Measurements from ENCODE around the gene KAT7. TPM values are rescaled to one million over a fixed set of nuclear protein-coding genes. Genes with fewer than 3 reads are reported as not detected.
A peak's percentile ranks its signal among the peaks of the same experiment; 100 is the strongest.

KAT7 gene
- total RNA-seq, 1 experiment from 2014 or later, result 38.2 TPM

DNA sequence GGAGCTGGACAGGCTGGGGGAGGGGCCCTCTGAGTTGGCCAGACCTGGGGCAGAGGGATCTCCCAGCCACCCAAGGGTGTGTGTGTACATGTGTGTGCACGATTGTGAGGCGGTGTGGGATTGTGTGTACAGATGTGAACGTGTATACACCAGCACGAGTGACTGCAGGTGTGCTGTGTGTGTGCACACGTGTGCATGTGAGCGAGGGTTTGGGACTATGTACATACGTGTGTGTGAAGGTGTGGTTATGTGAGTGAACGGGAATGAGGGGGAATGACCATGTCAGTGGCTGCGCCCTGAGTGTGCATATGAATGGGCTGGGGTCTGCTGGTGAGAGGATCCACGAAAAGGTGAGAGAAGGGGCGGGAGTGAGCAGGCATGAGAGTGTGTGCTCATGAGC lies 81.8 kb downstream of the KAT7 start:
- no peak for DNase-seq (ENCODE audit: low read depth)

DNA sequence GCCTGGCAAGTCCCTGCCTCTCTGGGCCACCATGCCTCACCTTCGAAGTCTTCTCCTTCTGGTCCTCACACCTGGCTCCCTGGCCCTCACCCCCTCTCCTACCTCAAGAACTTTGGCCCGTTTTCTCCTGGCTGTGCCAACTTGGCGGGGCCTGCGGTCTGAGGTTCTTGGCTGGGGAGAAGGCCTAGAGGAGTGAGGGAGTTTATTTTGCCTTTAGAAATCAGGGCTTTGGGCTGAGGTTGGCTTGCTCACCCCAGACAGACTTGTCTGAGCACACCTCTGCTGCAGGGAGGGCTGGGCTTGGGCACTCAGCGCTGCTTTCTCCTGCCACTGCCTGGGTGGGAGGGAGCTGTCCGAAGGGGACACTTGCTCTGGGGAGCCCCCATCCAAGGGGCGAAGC lies 82.7 kb downstream of the KAT7 start:
- no peak for DNase-seq (ENCODE audit: low read depth)

DNA sequence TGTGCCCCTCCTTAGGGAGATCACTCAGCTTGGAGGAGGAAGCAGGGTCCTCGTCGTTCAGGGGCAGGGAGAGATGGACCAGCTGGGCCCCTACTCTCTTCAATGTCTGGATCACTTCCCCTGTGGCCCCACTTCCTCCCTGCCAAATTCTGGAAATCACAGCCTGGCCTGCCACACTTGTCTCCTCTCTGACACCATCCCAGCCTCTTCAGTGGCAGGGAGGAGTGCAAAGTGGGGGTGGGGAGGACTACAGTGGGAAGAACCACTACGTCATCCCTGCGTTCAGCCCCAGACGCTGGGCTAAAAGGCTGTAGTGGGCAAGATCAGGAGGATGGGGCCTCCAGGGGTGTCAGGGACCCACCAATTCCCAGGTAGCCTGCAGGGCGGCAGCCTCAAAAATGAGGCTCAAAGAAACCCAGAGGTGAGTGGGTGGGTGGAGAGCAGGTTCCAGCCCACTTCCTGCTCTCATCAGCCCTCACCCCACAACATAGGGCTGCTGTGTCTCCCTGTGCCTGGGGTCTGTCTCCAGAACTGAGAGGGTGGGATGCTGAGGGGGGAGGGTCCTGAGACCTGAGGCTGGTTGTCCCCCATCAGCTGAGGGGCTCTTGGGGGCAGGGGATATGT lies 84.4 kb downstream of the KAT7 start:
- DNase-seq (ENCODE audit: low read depth), result no peak

DNA sequence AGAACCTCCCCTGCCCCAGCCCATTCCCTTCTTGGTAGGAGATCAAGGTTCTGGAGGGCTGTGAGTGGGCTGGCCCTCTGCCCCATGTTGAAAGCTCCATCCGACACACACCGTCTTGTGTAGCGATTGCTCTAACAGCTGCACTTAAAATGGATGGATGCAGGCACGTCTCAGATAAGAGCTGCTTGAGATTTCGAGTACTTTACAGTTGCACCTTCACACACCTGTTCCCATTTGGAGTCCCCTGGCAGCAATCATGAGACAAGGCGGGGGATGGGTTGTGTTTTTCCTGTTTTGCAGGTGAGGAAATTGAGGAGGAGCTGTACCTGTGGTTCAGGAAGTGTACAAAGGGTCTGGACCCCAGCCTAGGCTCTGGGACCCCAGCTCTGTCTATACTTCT lies 85.0 kb downstream of the KAT7 start:
- no peak for DNase-seq (ENCODE audit: low read depth)

DNA sequence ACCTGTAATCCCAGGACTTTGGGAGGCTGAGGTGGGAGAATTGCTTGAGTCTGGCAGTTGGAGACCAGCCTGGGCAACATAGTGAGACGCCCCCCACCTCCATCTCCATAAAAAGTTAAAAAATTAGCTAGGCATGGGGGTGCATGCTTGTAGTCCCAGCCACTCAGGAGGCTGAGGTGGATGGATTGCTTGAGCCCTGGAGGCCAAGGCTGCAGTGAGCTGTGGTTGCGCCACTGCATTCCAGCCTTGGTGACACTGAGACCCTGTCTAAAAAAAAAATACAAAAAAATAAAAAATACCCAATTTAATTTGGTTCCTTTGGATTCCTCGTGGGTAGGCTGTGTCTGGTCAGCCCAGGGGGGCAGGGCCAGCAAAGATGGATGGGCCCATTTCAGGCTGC lies 85.4 kb downstream of the KAT7 start:
- DNase-seq (ENCODE audit: low read depth), result no peak

DNA sequence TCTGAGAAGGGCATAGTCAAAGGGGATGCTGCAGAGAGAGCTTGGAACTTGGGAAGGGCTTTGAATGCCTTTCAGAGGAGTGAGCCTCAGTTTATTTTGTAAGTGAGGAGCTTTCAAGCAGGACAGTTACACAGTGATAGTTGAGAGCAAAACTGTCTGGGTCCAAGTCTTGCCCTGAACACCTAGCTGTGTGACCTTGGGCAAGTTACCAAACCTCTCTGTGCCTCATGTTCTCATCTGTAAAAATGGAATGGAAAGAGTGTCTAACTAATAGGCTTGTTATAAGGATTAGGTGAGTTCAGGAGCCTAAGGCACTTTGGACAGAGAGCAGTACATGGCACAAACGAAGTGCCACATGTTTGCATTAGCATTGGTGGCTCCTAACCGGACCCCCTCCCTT lies 86.4 kb downstream of the KAT7 start:
- no peak for DNase-seq (ENCODE audit: low read depth)

DNA sequence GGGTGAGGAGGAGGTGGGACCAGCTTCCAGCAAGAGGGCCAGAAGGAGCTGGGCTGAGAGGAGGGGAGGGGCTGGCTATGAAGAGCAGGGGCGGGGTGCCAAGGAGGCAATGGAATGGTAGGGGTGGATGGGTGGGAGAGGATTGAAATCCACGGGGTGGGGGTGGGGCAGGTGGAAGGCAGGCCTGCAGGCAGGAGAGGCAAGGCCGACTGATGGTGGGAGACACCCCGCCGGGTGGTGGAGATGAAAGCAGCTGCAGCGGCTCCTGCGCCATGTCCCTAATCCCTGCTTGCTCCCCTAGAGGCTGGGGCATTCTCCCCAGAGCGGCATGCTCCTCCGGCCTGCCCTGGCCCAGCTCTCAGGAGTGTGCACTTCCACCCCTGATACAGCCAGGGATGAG lies 87.2 kb downstream of the KAT7 start:
- no peak for DNase-seq (ENCODE audit: low read depth)

DNA sequence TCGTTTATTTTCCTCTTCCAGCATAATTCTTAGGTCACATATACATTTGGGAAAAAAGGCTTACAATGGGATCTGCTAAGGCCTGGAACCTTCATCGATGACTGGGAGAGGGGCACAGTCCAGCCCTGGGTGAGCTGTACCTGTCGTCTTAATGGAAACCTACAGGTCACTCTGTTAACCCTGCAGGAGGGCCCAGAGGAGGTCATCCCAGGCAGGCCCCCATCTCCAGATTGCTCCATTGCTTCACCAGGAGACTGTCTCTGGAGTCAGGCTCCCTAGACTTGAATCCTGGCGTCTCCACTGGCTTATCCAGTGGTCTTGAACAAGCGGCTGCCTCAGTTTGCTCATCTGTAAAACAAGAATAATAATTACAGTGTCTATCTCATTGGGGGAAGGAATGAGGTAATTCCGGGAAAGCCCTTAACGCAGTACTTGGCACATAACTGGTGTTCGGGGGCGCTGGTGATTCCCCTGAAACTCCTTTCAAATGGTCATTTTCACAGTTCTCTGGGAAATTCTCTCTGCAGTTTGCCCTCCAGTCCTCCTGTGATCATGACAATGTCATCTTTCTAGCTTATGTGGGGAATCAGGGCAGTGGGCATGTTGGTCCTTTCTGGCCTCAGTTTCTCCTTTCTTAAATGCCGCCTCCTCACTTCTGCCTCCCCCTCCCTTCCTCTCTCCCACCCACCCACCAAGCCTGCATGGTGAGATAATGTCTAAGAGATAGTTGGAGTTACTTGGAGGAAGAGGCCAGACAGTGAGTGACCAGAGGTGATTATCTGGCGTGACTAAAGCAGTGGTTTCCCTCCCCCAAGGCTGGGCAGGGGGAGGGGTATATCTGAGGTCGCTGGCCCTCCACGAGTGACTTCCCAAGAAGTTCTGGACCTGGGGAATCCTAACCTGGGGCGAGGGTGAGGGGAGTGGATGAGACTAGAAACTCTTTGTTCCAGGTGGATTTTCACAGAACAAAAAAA lies 90.7 kb downstream of the KAT7 start:
- DNase-seq (ENCODE audit: low read depth), result no peak

DNA sequence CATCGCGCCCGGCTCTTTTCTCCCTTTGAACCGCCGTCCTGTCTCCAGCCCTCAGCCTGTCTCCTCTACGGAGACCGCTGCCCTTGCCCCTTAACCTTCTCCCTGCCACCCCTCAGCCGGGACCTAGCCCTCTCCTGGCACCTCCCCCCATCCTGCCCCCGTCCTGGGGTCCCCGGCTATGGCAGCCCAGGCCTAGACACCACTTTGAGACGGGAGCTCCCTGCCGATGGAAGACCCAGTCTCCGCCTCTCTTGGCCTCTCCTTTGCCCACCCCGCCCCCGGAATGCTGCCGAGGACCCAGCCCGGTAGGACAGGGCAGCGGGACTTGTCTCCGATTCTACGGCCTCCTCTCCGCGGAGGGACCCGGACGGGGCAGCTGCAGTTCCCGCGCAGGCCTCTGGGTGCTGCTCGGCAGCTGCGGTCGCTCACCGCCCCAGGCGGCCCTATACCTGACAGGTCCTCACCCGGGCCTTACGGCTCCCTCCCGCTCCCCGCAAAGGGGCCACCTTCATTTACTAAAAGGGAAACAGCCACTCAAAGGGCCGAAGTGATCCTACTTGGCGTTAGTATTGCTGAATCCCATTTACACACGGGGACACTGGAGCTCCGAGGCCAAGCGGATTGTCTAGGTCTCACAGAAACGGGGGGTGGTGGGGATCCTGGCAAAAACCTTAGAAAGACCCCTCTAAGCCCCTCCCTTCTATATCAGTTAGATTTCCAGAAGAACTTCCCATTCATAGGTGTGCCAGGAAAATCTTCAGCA lies 92.0 kb downstream of the KAT7 start:
- DNase-seq (ENCODE audit: low read depth), result peak; percentile 38

DNA sequence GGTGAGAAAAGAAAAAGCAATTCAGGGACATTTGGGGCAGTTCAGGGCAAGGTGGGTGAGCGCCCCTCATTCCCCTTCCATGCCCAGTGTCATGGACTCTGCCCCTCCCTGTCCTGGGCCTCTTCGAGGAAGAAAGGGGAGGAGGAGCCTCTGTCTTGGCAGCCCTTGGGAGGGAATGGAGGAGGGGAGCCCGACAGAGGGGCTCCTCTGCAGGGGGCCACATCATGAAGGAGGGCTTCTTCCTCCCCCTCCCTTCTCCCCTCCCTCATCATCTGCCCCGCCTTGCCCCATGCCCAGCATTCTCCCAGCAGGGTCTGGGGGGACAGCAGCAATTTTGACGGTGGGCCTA lies 92.5 kb downstream of the KAT7 start:
- DNase-seq (ENCODE audit: low read depth), result no peak

DNA sequence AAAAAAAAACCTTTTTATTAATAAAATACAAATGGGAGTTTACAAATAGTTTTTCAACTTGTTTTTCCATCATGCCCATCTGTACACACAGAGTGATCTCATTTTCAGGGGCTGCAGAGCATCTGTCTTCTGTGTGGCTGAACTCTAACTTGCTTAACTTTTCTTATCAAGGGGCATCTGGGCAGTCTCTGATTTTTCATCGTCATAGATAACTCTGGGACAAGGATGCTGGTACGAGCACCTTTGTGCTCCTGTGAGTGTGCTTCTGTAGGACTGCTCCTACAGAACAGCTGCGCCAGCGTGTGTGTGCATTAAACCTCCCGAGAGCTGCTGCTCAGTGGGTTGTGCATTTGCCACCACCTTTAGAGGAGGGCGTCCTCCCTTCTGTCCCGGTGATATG lies 94.0 kb downstream of the KAT7 start:
- DNase-seq (ENCODE audit: low read depth), result no peak

Other genes with a start within 250 kb of the KAT7 start
- gene NXPH3, start 212.8 kb upstream of the KAT7 start, total RNA-seq (2014; rRNA removed), result 0.06 and 0.19 TPM in 2 replicates
- gene SPOP, start 110.6 kb upstream of the KAT7 start, total RNA-seq (2014; rRNA removed), result 32.0 and 32.7 TPM in 2 replicates
- gene SLC35B1, start 80.7 kb upstream of the KAT7 start, total RNA-seq (2014; rRNA removed), result 73.8 and 108 TPM in 2 replicates
- 14.8 and 15.5 TPM in 2 replicates for gene FAM117A, start 24.6 kb upstream of the KAT7 start, total RNA-seq (2014; rRNA removed)
- not detected in 2 replicates for gene TAC4, start 59.4 kb downstream of the KAT7 start, total RNA-seq (2014; rRNA removed)
- gene DLX4, start 180.5 kb downstream of the KAT7 start, total RNA-seq (2014; rRNA removed), result 0.06 TPM in 1 of 2 replicates, not detected in the other
- 0.29 and 0.32 TPM in 2 replicates for gene DLX3, start 206.5 kb downstream of the KAT7 start, total RNA-seq (2014; rRNA removed)